ENCODE results near the gene PDZD2.
"Not testable (repeated sequence)": the region's sequence is repeated elsewhere in the genome, so short reads cannot be mapped to it uniquely, and the experiment has no call there.

The PDZD2 gene

DNA sequence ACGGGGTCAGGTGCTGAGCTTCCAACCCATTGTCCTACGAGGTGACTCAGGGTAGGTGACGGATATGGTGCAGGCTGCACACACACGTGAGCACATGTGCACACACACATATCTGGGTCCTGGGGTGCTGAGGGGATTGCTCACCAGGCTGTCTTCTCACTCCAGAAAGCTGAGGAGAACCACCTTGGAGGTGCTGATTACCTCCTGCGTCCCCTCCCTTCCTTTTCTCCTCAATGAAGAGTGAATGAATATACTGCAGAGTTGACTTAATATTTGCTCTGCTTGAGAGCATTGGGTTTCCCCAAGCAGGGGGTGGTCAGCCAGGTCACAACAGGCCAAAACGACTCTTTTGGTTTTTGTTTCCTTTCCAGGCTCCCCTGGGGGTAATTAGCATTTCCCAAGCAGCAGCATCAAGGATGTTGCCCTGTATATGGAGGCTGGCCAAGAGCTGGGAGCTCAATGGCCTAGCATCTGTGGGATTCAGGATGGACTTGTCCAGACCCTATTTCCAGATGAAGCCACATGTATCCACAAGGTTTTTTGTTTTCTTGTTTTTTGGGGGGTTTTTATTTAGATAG lies 49.7 kb downstream of the PDZD2 start:
- no peak for DNase-seq (ENCODE audit: low read depth, low spot score)

DNA sequence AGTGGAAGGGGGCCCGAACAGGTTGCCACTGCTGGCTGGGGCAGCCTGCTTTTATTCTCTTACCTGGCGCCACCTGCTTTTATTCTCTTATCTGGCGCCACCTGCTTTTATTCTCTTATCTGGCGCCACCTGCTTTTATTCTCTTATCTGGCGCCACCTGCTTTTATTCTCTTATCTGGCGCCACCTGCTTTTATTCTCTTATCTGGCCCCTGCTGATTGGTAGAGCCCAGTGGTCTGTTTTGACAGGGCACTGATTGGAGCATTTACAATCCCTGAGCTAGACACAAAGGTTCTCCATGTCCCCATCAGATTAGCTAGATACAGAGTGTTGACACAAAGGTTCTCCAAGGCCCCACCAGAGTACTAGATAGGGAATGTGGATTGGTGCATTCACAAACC lies 52.5 kb downstream of the PDZD2 start:
- not testable (repeated sequence) for DNase-seq (ENCODE audit: low read depth, low spot score)

DNA sequence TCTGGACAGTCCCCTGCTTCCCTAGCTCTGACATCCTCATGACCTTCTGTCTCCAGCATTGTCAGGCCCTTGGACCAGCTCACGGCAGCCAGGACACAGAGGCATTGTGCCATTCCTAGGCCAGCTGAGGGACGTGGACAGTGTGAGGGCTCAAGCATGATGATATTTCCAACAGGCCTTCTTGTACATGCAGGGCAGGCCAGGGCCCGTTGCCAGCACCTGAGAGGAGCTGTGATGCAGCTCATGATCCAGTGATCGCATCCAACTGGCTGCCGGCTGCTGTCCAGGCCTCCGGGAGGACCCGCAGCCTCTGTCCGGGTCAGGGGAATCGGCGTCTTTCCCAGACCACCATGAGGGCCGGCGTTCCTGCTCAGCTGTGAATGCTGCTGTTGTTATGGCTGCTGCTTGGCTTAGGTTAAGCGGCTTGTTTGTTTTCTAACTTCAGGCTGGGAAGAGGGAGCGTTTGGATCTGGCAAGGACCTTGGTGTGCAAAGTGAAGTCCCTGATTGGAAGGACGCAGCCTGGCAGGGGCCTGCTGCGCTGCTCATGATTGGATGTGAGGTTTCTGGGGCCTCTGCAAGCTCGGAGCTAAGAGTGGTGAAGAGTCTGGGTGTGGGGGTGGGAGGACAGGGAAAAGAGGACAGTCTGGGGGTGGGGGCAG lies 53.8 kb downstream of the PDZD2 start:
- DNase-seq (ENCODE audit: low read depth, low spot score) = no peak

DNA sequence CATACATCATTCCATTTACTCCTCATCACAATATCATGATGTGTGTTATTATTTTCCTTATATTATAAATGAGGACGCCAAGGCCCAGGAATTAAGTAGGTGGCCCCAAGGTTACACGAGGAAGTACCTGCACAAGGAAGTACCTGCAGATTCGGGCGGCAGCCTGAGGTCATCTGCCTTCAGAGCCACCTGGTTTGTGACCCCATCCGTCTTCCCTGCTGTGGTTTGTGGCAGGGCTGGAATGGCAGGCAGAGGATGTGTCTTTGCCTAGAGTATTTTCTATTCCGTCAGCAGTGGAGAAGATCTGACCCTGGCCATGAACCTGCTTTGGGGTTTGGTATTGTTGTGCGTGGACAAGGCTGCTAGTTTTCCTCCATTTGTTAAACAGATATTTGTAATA lies 59.7 kb downstream of the PDZD2 start:
- DNase-seq (ENCODE audit: low read depth, low spot score) = no peak

DNA sequence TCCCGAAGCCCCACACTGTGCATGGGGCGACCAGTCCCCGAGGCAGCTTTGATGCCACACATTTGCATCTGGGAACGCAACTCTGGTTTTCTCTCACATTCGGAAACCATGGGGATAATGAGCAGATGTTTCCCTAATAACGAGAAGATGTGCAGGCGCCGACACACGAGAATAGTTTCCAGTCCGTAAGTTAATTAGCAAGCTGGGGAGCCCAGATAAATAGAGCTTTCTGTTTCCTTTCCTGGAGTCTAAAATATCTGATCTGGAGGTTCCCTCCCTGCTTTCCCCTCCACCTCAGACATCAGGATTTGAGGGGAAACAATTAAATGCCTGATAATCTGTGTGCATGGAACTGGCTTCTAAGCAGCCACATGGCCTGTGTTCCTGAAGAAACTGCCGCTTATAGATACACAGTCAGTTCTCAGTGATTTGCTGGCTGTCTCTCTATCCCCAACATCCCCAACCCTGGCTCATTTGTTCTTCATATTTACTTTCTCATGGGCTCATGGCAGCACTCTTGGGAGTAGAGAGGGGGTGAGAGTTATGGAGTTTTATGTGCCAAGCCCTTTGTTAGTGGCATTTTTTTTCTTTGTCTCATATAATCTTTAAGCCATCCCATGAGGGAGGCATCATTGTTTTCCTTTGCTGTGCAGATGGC lies 62.8 kb downstream of the PDZD2 start:
- no peak for DNase-seq (ENCODE audit: low read depth, low spot score)

DNA sequence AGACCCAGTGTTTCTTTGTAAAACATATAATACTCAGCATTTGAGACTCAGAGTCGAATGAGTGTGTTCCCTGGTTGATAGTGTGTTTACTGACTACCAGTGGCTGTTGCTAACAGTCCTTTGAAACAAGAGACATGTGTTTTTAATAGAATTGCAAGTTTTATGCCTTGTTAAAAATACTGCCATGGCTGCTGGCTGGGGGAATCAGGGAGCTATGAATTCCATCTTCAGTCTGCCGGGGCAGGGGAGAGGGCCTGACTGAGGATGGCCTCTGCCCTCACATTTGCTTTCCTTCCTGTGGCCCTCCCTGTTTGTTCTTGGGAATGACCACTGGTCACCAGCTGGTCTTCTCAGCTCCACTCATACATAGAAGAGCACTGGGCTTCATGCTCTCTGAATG lies 63.8 kb downstream of the PDZD2 start:
- DNase-seq (ENCODE audit: low read depth, low spot score) = no peak

DNA sequence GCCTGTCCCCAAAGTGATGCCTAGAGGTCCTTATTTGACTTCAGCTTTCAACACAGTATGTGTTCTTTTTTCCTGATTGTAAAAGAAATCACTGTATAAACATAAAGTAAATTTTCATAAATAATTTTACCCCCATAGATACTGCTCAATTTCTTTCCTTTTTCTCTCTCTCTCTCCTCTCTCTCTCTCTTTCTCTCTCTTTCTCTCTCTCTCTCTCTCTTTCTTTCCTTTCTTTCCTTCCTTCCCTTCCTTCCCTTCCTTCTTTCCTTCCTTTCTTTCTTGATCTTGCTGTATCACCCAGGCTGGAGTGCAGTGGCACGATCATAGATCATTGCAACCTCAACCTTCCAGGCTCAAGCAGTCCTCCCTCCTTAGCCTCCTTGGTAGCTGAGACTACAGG lies 64.8 kb downstream of the PDZD2 start:
- no peak for DNase-seq (ENCODE audit: low read depth, low spot score)

DNA sequence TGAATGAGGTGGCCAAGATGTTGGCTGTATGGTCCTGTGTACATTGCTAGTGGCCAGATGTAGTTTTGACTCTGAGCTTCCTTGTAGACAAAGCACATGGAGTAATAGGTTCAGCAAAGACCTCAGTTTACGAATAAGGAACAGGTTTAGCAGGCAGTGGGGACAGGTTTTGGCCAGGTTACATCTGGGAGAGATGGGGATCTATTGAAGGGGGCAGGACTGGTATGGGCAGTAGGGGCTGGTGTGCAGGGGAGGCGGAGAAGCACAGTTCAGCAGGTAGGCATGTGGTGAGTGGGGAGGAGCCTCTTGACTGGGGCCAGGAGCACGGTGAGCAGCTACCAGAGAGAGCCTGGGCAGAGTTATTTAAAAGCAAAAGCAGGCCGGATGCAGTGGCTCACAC lies 67.3 kb downstream of the PDZD2 start:
- DNase-seq (ENCODE audit: low read depth, low spot score) = no peak

DNA sequence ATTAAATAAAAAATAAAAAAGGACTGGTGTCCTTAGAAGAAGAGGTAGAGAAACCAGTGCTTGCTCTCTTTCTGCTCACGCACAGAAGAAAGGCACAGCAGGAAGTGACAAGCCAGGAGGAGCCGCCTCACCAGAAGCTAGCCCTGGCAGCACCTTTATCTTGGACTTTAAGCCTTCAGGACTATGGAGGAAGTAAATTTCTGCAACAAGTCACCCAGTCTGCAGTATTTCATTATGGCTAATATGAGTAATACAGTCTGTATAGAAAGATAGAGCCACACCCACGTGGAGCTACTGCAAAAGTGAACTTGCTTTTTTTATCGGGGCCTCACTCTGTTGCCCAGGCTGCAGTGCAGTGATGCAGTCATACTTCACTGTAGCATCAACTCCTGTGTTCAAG lies 68.4 kb downstream of the PDZD2 start:
- no peak for DNase-seq (ENCODE audit: low read depth, low spot score)

DNA sequence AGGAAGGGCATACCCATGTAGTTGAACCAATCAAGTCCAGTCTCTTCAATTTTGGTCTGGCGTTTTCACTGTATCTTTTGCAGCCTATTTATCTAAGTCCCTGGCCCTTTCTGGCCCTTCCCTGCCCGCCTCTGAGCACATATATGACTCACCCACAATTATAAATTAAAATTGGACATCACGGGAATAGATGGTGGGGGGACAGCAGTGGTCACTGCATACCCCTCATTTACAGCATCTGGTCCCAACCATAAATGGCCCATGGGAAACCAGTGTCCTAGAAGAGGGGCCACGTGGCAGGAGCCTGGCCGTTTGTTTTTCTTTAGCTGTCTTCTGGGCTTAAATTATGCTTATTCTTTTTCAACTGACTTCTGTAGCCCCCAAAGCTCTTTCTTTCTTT lies 69.2 kb downstream of the PDZD2 start:
- DNase-seq (ENCODE audit: low read depth, low spot score) = no peak

DNA sequence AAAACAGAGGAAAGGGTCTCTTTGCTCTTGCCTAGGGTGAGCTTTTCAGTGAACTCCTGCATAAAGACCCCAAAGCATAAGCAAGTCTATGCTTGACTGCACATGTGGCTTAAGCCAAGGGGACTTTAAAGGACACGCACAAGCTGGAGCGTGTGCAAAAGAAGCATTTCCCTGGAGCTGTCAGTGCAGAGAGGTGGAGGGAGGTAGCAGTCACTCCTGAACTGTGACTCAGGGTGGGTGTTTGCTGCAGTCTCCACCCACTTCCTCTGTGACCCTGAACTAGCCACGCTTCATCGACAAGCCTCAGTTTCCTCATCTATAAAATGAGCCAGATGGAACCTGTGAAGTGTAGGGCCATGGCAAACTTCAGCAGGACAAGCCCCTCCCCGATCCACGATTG lies 72.4 kb downstream of the PDZD2 start:
- no peak for DNase-seq (ENCODE audit: low read depth, low spot score)

DNA sequence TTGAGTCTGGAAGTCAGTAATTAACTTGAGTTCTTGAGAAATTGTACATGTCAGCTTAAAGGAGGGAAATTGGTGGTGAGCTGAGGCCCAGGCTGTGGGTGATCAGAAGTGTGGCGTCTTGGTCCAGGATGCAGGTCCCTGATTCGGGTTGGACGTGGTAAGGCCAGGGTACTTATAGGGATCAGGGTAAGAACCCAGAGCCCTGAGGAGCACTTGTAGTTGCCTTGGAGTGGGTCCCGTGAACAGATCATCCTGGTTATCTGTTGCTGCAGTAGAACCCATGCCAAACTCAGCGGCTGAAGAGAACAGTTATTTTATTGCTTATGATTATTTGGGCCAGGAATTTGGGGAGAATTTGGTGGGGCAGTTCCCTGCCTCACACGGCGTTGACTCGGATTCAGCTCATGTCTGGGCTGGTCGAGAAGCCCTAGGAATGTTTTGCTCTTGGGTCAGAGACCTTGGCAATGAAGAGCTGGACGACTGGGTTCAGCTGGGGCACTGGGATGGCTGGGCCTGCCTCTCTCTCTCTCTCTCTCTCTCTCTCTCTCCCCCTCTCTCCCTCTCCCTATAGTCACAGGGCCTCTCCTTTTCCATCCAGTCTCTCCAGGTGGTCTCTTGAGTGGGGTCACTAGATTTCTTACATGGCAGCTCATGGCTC lies 73.1 kb downstream of the PDZD2 start:
- DNase-seq (ENCODE audit: low read depth, low spot score) = no peak

DNA sequence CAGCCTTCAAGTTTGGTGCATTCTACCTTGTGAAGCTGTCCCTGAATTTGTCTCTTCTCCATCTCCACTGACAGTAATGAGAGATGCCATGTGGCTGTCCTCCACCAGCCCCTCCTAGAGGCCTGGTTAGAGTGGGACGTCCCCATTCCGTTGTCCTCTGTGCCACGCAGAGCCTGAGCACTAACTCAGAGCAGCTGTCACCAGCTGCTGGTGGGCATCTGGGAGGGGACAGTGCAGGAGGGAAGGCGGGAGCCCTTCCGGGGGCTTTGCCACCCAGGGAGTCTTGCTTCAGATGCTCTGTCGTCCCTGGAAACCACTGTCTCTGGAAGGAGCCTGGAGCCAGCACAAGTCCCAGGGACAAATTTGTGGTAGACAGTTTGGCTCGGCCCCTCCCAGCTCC lies 78.6 kb downstream of the PDZD2 start:
- DNase-seq (ENCODE audit: low read depth, low spot score) = no peak

DNA sequence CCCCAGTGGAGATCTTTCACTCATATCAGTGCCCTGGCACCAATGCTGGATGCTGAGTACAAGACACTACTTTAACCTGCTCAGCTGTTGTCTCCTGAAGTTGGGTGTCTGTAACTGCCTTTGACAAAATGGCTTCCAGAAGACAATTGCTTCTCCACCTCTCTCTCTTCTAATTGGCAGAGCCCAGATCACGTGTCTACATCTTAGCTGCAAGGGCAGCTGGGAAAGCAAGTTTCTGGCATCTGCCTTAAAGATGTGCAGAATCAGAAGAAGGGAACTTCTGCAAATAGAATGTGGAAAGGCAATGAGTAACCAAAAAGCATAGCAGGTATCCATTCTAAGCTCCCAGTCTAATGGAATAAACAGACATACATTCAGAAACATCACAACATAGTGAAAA lies 81.1 kb downstream of the PDZD2 start:
- DNase-seq (ENCODE audit: low read depth, low spot score) = no peak

DNA sequence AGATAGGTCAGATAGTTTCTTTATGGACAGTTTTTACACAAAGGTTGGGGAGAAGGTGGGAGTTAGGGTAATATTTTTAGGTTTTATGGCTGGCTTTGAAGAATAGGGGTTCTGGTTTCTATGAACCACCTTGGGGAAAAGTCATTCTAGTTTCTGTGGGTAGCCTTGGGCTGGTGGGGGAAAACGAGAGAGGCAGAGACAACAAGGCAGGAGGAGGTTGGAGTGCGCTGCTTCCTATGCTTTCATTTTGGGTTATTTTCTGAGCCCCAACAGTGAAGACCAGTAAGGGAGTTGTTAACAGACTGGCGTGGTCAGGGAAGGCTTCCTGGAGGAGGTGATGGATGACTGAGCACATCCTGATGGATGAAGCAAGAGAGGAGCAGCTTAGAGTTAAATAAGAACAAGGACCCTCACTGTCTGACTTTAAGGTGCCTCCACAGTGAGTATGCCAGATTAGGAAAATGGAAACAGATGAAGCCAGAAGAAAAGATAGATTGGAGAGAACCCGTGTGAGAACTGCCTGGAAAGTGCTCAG lies 81.9 kb downstream of the PDZD2 start:
- no peak for DNase-seq (ENCODE audit: low read depth, low spot score)

DNA sequence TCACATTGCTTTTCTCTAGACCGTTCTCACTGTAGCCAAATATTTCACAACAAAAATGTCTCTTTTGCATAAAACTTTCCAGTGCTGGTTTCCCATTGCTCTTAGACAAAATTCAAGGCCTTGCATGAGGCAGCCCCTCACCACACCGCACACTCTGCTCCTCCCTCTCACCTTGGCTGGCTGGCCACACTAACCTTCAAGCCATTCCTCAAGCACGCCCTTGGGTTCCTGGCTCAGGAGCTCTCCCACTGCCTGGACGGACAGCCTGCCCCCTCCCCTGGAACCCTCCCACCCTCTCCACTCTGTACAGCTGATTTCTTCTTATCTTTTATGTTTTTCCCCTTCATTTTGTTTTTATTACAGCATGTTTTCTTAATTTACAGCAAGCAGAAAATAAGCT lies 83.2 kb downstream of the PDZD2 start:
- DNase-seq (ENCODE audit: low read depth, low spot score) = no peak

DNA sequence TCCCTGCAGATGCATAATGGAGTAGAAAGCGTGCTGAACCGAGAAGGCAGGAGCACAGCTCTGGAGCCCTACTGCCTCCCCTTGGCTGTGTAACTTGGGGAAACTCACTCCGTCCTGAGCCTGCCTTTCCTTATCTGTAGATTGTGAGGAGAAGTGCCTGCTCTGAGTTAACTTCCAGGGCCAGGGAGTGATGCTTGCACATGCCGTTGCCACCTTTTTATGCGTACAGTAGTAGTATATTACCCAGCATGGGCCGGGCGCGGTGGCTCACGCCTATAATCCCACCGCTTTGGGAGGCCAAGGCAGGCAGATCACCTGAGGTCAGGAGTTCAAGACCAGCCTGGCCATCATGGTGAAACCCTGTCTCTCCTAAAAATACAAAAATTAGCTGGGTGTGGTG lies 87.1 kb downstream of the PDZD2 start:
- DNase-seq (ENCODE audit: low read depth, low spot score) = no peak

DNA sequence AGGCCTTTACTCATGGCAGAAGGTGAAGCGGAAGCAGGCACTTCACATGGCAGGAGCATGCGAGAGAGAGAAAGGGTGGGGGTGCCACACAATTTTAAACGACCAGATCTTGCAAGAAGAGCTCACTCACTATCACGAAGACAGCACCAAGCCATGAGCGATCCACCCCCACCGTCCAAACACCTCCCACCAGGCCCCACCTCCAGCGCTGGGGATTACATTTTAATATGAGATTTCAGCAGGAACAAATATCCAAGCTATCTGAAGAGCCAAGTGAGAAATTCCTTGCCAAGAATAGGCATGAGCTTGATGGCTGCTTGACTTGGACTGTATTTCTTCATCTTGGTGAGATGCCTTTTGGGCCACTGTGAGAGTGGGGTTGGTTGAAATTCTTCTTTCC lies 88.0 kb downstream of the PDZD2 start:
- DNase-seq (ENCODE audit: low read depth, low spot score) = no peak

DNA sequence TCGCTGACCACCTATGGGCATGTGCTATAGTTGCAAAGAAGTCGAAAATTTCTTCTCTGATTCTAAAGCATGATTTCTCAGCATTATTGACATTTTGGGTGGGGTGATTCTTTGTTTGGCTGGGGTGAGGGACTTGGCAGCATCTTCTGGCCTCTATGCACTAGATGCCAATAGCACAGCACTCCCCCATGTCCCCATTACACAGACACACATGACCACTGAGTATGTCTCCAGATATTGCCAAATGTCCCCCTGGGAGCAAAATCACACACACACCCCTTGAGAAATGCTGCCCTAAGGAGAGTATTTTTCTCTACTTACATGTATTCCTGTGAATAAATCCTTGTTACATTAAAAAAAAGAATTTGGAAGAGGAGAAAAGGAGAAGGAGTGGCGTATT lies 89.1 kb downstream of the PDZD2 start:
- DNase-seq (ENCODE audit: low read depth, low spot score) = no peak

DNA sequence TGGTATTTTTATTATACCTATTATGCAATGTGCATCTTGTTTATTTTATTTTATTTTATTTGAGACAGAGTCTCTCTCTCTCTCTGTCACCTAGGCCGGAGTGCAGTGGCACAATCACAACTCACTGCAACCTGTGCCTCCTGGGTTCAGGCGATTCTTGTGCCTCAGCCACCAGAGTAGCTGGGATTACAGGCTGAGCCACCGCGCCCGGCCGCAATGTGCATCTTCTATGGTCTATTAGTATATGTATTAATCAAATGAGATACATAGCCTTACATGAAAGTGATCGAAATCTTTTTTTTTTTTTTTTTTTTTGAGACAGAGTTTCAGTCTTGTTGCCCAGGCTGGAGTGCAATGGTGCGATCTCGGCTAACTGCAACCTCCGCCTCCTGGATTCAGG lies 89.9 kb downstream of the PDZD2 start:
- not testable (repeated sequence) for DNase-seq (ENCODE audit: low read depth, low spot score)

DNA sequence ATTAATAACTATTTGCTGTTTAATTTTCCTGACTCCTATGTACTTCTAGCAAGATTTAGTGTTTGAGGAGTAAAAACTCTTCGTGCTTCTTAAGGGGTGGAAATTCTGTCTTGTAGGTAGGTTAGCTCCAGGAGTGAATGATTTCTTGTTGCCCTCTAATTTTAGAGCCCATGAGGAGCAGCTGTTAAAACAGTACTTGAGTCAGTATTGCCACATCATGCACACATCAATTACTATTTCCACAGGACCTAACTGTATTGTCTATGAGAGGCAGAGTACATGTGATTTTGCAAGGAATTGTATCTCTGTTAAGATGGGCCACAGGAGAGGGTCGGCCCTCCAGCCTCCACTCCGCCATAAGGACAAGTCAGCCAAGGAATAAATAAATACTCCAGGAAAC lies 91.2 kb downstream of the PDZD2 start:
- no peak for DNase-seq (ENCODE audit: low read depth, low spot score)

DNA sequence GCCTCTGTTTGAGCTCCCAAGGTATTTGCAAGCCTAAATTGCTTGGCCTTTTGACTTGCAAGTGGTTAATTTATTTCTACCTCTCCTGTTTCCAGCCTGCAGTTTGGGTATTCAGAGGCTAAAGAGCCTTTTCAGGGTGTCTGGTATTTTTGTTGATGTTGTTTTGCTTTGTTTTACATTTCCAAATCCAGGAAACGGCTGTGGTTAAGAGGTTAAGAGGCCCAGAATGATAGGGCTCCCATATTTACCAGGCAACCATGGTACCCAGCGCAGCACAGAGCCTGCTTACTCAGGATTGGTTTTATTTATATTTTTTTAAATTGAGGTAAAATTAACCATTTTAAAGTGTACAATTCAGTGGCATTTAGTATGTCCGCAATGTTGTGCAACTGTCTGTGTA lies 92.1 kb downstream of the PDZD2 start:
- DNase-seq (ENCODE audit: low read depth, low spot score) = no peak
